ENCODE measurements around the gene RASL10B.

GRCh38 chr17:35748341-35748841 lies 17.0 kb downstream of the RASL10B start:
- no peak for TF ChIP-seq POLR2A (IDR thresholded peaks at IDR 0.05)
- TF ChIP-seq EP300 (IDR thresholded peaks at IDR 0.05) = no peak
- TF ChIP-seq, protein P1, sequence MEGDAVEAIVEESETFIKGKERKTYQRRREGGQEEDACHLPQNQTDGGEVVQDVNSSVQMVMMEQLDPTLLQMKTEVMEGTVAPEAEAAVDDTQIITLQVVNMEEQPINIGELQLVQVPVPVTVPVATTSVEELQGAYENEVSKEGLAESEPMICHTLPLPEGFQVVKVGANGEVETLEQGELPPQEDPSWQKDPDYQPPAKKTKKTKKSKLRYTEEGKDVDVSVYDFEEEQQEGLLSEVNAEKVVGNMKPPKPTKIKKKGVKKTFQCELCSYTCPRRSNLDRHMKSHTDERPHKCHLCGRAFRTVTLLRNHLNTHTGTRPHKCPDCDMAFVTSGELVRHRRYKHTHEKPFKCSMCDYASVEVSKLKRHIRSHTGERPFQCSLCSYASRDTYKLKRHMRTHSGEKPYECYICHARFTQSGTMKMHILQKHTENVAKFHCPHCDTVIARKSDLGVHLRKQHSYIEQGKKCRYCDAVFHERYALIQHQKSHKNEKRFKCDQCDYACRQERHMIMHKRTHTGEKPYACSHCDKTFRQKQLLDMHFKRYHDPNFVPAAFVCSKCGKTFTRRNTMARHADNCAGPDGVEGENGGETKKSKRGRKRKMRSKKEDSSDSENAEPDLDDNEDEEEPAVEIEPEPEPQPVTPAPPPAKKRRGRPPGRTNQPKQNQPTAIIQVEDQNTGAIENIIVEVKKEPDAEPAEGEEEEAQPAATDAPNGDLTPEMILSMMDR (IDR thresholded peaks at IDR 0.05) = no peak
